K562 (cell line): ENCODE results near the gene HDAC9.

Experiments
- ATF3 ChIP-seq, 2 experiments: fragments of 450-650 bp in 1 of 2; sonication (generic) in 1 of 2; formaldehyde crosslinking in 1 of 2; IDR thresholded peaks in 1 of 2; conservative IDR thresholded peaks in 1 of 2; 2 replicates each; pipeline versions ENCODE4 v1.6.1 to v1.8.1; 2016 to 2023; ENCODE audit warnings: mild to moderate bottlenecking in 2 of 2, moderate library complexity in 2 of 2, inconsistent platforms in 1 of 2, missing genetic modification reagents in 1 of 2
- CTCF ChIP-seq, 3 experiments: IDR thresholded peaks in 2 of 3; conservative IDR thresholded peaks in 1 of 3; 2 replicates each; pipeline ENCODE4 v1.5.1; 2011 to 2012; ENCODE audit warnings: low read length in 3 of 3, mild to moderate bottlenecking in 3 of 3, control low read depth in 2 of 3, improper control_type of control experiment in 1 of 3, inconsistent platforms in 1 of 3, low read depth in 1 of 3, mixed read lengths in 1 of 3, moderate library complexity in 1 of 3; ENCODE audit not compliant: insufficient read depth in 2 of 3
- EZH2 ChIP-seq: IDR thresholded peaks from 2 replicates; pipeline ENCODE4 v1.6.1; 2012; ENCODE audit warnings: low read depth, mild to moderate bottlenecking, inconsistent platforms, low read length, borderline replicate concordance
- MAFK ChIP-seq: IDR thresholded peaks from 2 replicates; pipeline ENCODE4 v1.6.1; 2011; ENCODE audit warnings: low read length, improper control_type of control experiment
- POLR2A ChIP-seq: fragments of 450-650 bp; conservative IDR thresholded peaks from 2 replicates; pipeline ENCODE4 v1.6.1; 2016
- RAD21 ChIP-seq, 2 experiments: fragments of 250-450 bp in 1 of 2; fragments of 450-650 bp in 1 of 2; sonication (Bioruptor Pico) in 1 of 2; formaldehyde crosslinking in 1 of 2; IDR thresholded peaks in 1 of 2; conservative IDR thresholded peaks in 1 of 2; 2 replicates each; pipeline versions ENCODE4 v1.4.0 to v1.8.0; 2020 to 2022; ENCODE audit warnings: mild to moderate bottlenecking in 2 of 2, moderate library complexity in 1 of 2
- RFX5 ChIP-seq: IDR thresholded peaks from 2 replicates; pipeline ENCODE4 v1.6.1; 2011; ENCODE audit warnings: low read depth, mild to moderate bottlenecking, improper control_type of control experiment, low read length
- SIN3B ChIP-seq: fragments of 450-650 bp; IDR thresholded peaks from 2 replicates; pipeline ENCODE4 v1.6.1; 2017; ENCODE audit warnings: low read depth, mild to moderate bottlenecking, moderate library complexity
- SOX6 ChIP-seq: fragments of 450-650 bp; IDR thresholded peaks from 2 replicates; pipeline ENCODE4 v1.6.1; 2014; ENCODE audit warnings: mild to moderate bottlenecking
- ZNF740 ChIP-seq, 3 experiments: fragments of 200-800 bp in 1 of 3; sonication (Bioruptor generic) in 1 of 3; sonication (generic) in 1 of 3; formaldehyde crosslinking in 1 of 3; IDR thresholded peaks; 2 replicates each; pipeline versions ENCODE4 v1.6.1 to v1.8.0; 2016 to 2022; ENCODE audit warnings: mild to moderate bottlenecking in 2 of 3, missing compliant biosample characterization in 2 of 3, missing genetic modification characterization in 2 of 3, missing genetic modification reagents in 1 of 3

GRCh38 chr7:18768256-18768655 lies 272.7 kb downstream of the HDAC9 start:
- TF ChIP-seq ZNF740 (CRISPR knock-in tag; IDR thresholded peaks at IDR 0.05) (no peak), ZNF740 (tag; IDR thresholded peaks at IDR 0.05) (no peak), RFX5 (no peak), SOX6 (no peak), CTCF (IDR thresholded peaks at IDR 0.05 in 2 of 3, conservative IDR thresholded peaks at IDR 0.05 in 1 of 3; ENCODE audit: insufficient read depth in 2 of 3, low read depth in 1 of 3, low read length in 3 of 3) (no peak), MAFK (no peak), RAD21 (CRISPR knock-in tag; conservative IDR thresholded peaks at IDR 0.05 in 1 of 2, IDR thresholded peaks at IDR 0.05 in 1 of 2) (no peak), SIN3B (no peak), ATF3 (IDR thresholded peaks at IDR 0.05) (no peak), ATF3 (CRISPR knock-in tag; conservative IDR thresholded peaks at IDR 0.05) (no peak), POLR2A (no peak), EZH2 (no peak)
